Activated CD8-positive, alpha-beta memory T cell treated with anti-CD3 and anti-CD28 coated beads, Interleukin-2, amount 50 U/mL, for 48 hours (primary cell): ENCODE results near the gene GMDS.

Experiments
- DNase-seq: peaks from one replicate; pipeline ENCODE4 v3.0.0-alpha.2; 2020

Gene GMDS

GRCh38 chr6:2245103-2245876 lies at the start of gene GMDS:
TSS of gene GMDS (minus strand) at chr6:2245605.
- DNase-seq, result peak; percentile 88

- DNase-seq, result no peak
These were observed 40.1 kb upstream of the GMDS start for GRCh38 chr6:2285510-2285909.

GRCh38 chr6:2275892-2276242 lies 30.5 kb upstream of the GMDS start:
- no peak for DNase-seq

GRCh38 chr6:2274981-2275891 lies 29.8 kb upstream of the GMDS start:
- no peak for DNase-seq

- DNase-seq, result no peak
These were observed 27.3 kb upstream of the GMDS start for GRCh38 chr6:2272696-2273095.

- no peak for DNase-seq
These were observed 24.6 kb upstream of the GMDS start for GRCh38 chr6:2270054-2270453.

- no peak for DNase-seq
These were observed 21.4 kb upstream of the GMDS start for GRCh38 chr6:2266841-2267240.

GRCh38 chr6:2266031-2266795 lies 20.8 kb upstream of the GMDS start:
- no peak for DNase-seq

GRCh38 chr6:2264932-2265331 lies 19.5 kb upstream of the GMDS start:
- no peak for DNase-seq

- DNase-seq, result no peak
These were observed 18.5 kb upstream of the GMDS start for GRCh38 chr6:2263896-2264295.

GRCh38 chr6:2259574-2259973 lies 14.2 kb upstream of the GMDS start:
- DNase-seq, result no peak

- no peak for DNase-seq
These were observed 13.6 kb upstream of the GMDS start for GRCh38 chr6:2259002-2259494.

GRCh38 chr6:2258112-2258511 lies 12.7 kb upstream of the GMDS start:
- DNase-seq, result no peak

GRCh38 chr6:2257363-2257762 lies 12.0 kb upstream of the GMDS start:
- DNase-seq, result no peak

- no peak for DNase-seq
These were observed 9.3 kb upstream of the GMDS start for GRCh38 chr6:2254747-2255146.

- no peak for DNase-seq
These were observed 3.7 kb upstream of the GMDS start for GRCh38 chr6:2249126-2249525.

- DNase-seq, result no peak
These were observed 2.3 kb upstream of the GMDS start for GRCh38 chr6:2247664-2248063.

GRCh38 chr6:2245877-2246863 lies 765 bp upstream of the GMDS start:
- peak; percentile 66 for DNase-seq

- DNase-seq, result no peak
These were observed 923 bp downstream of the GMDS start for GRCh38 chr6:2244261-2245102.

GRCh38 chr6:2242311-2242710 lies 3.1 kb downstream of the GMDS start:
- DNase-seq, result no peak

GRCh38 chr6:2240961-2241360 lies 4.4 kb downstream of the GMDS start:
- no peak for DNase-seq
